Endothelial cell of umbilical vein (primary cell): ENCODE results near the gene RELN. TPM values are rescaled to one million over a fixed set of nuclear protein-coding genes. Genes with fewer than 3 reads are reported as not detected.

ENCODE experiments used
- BruUV-seq: library from RNA; stranded (reverse); fragments of 400-500 nt; replicated peaks from 2 replicates; lab custom pipeline; 2021; lab: Mats Ljungman, UMichigan
- CTCF ChIA-PET: fragments of 300-600, 350-600 bp; sonication (Branson Sonifier 250); formaldehyde crosslinking; loops from one replicate; lab custom pipeline; 2021; ENCODE audit warnings: antibody characterized with exemption, inconsistent platforms; lab: Charles Lee
- POLR2A ChIA-PET: fragments of 300-600, 350-600 bp; sonication (Branson Sonifier 250); formaldehyde crosslinking; loops from one replicate; lab custom pipeline; 2021; ENCODE audit warnings: antibody characterized with exemption, inconsistent platforms; lab: Charles Lee
- DNase-seq: peaks from one replicate; pipeline ENCODE4 v3.0.0-alpha.2; 2011; ENCODE audit warnings: low read depth, low spot score
- FAIRE-seq: peaks from 2 replicates; lab custom pipeline; 2011; peaks lifted over from hg19 to GRCh38; lab: Jason Lieb, UNC
- H2AFZ ChIP-seq: 2 replicates; pipeline ENCODE4 v1.6.0; 2012; ENCODE audit warnings: low read depth, low read length, control low read depth, inconsistent platforms
- H3K27ac ChIP-seq: 2 replicates; pipeline ENCODE4 v1.5.1; 2011; ENCODE audit warnings: low read depth, mild to moderate bottlenecking, control low read depth, low read length, moderate library complexity; ENCODE audit not compliant: insufficient read depth
- H3K27me3 ChIP-seq, 2 experiments: 2 replicates each; pipeline versions ENCODE4 v1.6.0 to v1.6.1; 2011; ENCODE audit warnings: low read length in 2 of 2, mixed read lengths in 1 of 2; ENCODE audit not compliant: control insufficient read depth in 2 of 2, insufficient read depth in 2 of 2
- H3K36me3 ChIP-seq, 2 experiments: 2 replicates in 1 of 2; 3 replicates in 1 of 2; pipeline ENCODE4 v1.5.1; 2011; ENCODE audit warnings: low read length in 2 of 2, mild to moderate bottlenecking in 1 of 2, moderate library complexity in 1 of 2; ENCODE audit not compliant: control insufficient read depth in 2 of 2, insufficient read depth in 2 of 2; ENCODE audit errors: extremely low read depth in 1 of 2
- H3K4me1 ChIP-seq: 3 replicates; pipeline ENCODE4 v1.5.1; 2011; ENCODE audit warnings: mild to moderate bottlenecking, low read length; ENCODE audit not compliant: control insufficient read depth, insufficient read depth; ENCODE audit errors: extremely low read depth
- H3K4me2 ChIP-seq: 2 replicates; pipeline ENCODE4 v1.6.1; 2011; ENCODE audit warnings: low read length, control low read depth, mixed read lengths; ENCODE audit not compliant: insufficient read depth
- H3K4me3 ChIP-seq, 3 experiments: fragments of 200-600 bp in 1 of 3; sonication (generic), shearing (Covaris generic) in 1 of 3; replicated peaks in 1 of 3; 2 replicates each; pipeline ENCODE4 v1.5.1; 2011 to 2016; ENCODE audit warnings: control low read depth in 3 of 3, low read length in 3 of 3, mild to moderate bottlenecking in 2 of 3, inconsistent platforms in 1 of 3, low read depth in 1 of 3, moderate library complexity in 1 of 3; ENCODE audit not compliant: insufficient read depth in 1 of 3
- H3K79me2 ChIP-seq: 2 replicates; pipeline ENCODE4 v1.6.0; 2012; ENCODE audit warnings: low read length, inconsistent platforms; ENCODE audit not compliant: control insufficient read depth, insufficient read depth
- H3K9ac ChIP-seq: replicated peaks from 2 replicates; pipeline ENCODE3; 2011; ENCODE audit warnings: low read length, control low read depth; ENCODE audit not compliant: insufficient read depth; ENCODE audit errors: extremely low read depth
- H3K9me1 ChIP-seq: replicated peaks from 3 replicates; pipeline ENCODE4 v1.6.0; 2011; ENCODE audit warnings: mild to moderate bottlenecking, low read length; ENCODE audit not compliant: control insufficient read depth, insufficient read depth; ENCODE audit errors: extremely low read depth
- H3K9me3 ChIP-seq: replicated peaks from 2 replicates; pipeline ENCODE4 v1.5.1; 2012; ENCODE audit warnings: low read length, inconsistent platforms; ENCODE audit not compliant: control insufficient read depth, insufficient read depth
- H4K20me1 ChIP-seq: replicated peaks from 2 replicates; pipeline ENCODE3; 2011; ENCODE audit warnings: mild to moderate bottlenecking, low read length; ENCODE audit not compliant: control insufficient read depth, insufficient read depth; ENCODE audit errors: extremely low read depth
- CTCF ChIP-seq, 2 donors: IDR thresholded peaks; 1 replicate in 1 of 2; 2 replicates in 1 of 2; pipeline ENCODE4 v1.5.1; 2011; ENCODE audit warnings: low read length in 2 of 2, mild to moderate bottlenecking in 2 of 2, moderate library complexity in 2 of 2, control low read depth in 1 of 2, inconsistent platforms in 1 of 2, low read depth in 1 of 2; ENCODE audit not compliant: insufficient read depth in 1 of 2; ENCODE audit errors: extremely low read depth in 1 of 2
- EZH2 ChIP-seq: IDR thresholded peaks from 2 replicates; pipeline ENCODE4 v1.6.1; 2012; ENCODE audit warnings: borderline replicate concordance, low read depth, mild to moderate bottlenecking, moderate library complexity, low read length, inconsistent platforms; ENCODE audit not compliant: severe bottlenecking
- FOS ChIP-seq: IDR thresholded peaks from 2 replicates; pipeline ENCODE4 v1.6.1; 2011; ENCODE audit warnings: mild to moderate bottlenecking, low read length, moderate library complexity, borderline replicate concordance; ENCODE audit not compliant: insufficient read depth
- GATA2 ChIP-seq: IDR thresholded peaks from 2 replicates; pipeline ENCODE4 v1.7.0; 2011; ENCODE audit warnings: low read depth, mild to moderate bottlenecking, moderate library complexity, mixed read lengths, low read length; ENCODE audit not compliant: insufficient read length, insufficient read depth
- JUN ChIP-seq: IDR thresholded peaks from 2 replicates; pipeline ENCODE4 v1.6.1; 2011; ENCODE audit warnings: borderline replicate concordance, low read depth; ENCODE audit not compliant: insufficient read length, insufficient read depth
- MAX ChIP-seq: IDR thresholded peaks from 2 replicates; pipeline ENCODE4 v1.6.1; 2011; ENCODE audit not compliant: insufficient read depth, insufficient read length
- MYC ChIP-seq: IDR thresholded peaks from one replicate; pipeline ENCODE4 v1.6.1; 2011; ENCODE audit warnings: mild to moderate bottlenecking, low read depth, low read length
- POLR2A ChIP-seq: IDR thresholded peaks from 2 replicates; pipeline ENCODE4 v1.6.1; 2012; ENCODE audit warnings: low read depth, mild to moderate bottlenecking, control low read depth, low read length
- POLR2AphosphoS5 ChIP-seq: IDR thresholded peaks from 2 replicates; pipeline ENCODE4 v1.6.1; 2012; ENCODE audit warnings: low read depth, mild to moderate bottlenecking, control low read depth, low read length, moderate library complexity; ENCODE audit not compliant: insufficient read depth
- dilution Hi-C: fragments of 300-500 bp; cut with MboI; formaldehyde crosslinking; loops from one replicate; pipeline ENCODE4 v1.15.0; 2019; ENCODE audit warnings: low sequenced_read_pairs; ENCODE audit not compliant: extremely low pct_ligation_motif_present
- intact Hi-C: fragments of 100-400 bp; cut with micrococcal nuclease; formaldehyde crosslinking; loops from one replicate; pipeline ENCODE4 v1.10.0; 2022
- polyA plus RNA-seq, 4 experiments: library from polyadenylated mRNA; depleted of rRNA in 3 of 4; stranded (reverse) in 3 of 4; unstranded in 1 of 4; fragments of >200 nt; gene quantifications; 2 replicates each; pipeline versions ENCODE4 v1.2.1 to v1.2.3, GENCODE V29; 2011 to 2012; ENCODE audit warnings: missing spikeins in 1 of 4
- total RNA-seq: library from RNA; stranded (reverse); gene quantifications from 2 replicates; pipeline ENCODE4 v1.2.3, GENCODE V29; 2021

Gene RELN
- total and polyA plus RNA-seq, 2 donors (not counting 3 experiments of a cell fraction or from before 2014, with no cell fraction given): 0.15 to 0.22 TPM

- H3K9me3 ChIP-seq: no peaks in the 10 kb centered on the region
- FAIRE-seq (no peak), DNase-seq (peak; percentile 27)
- dilution Hi-C loops: no loop called here
- peak overlapping the region; percentile 20 for H3K4me2 ChIP-seq
- no peaks in the 10 kb centered on the region for H3K79me2 ChIP-seq
- no peaks in the 10 kb centered on the region for H3K36me3 ChIP-seq
- H3K4me3 ChIP-seq: no peak overlapping the region
- CTCF ChIA-PET: interaction anchor here (1.1 kb wide), 1 partner anchor 24 kb away, joined by 5 read pairs; no protein-coding TSS in a partner anchor
- no TSS peak for BruUV-seq
- POLR2A ChIA-PET: no interaction called here
- TF ChIP-seq POLR2A (no peak), EZH2 (no peak), FOS (peak; percentile 35), POLR2AphosphoS5 (no peak), GATA2 (peak; percentile 64), JUN (no peak), MYC (no peak), MAX (no peak), CTCF (IDR thresholded peaks at IDR 0.05; ENCODE audit: extremely low read depth in 1 of 2, insufficient read depth in 1 of 2, low read depth in 1 of 2, low read length in 2 of 2) (no peak)
- H3K9ac ChIP-seq: no peak overlapping the region
- H3K27me3 ChIP-seq: no peaks in the 10 kb centered on the region
- intact Hi-C loops: no loop called here
- H3K4me1 ChIP-seq: peaks cover 10% of the 10 kb centered on the region
- peak overlapping the region; percentile 51 for H3K27ac ChIP-seq
- peak overlapping the region; percentile 27 for H2AFZ ChIP-seq
- H3K9me1 ChIP-seq: no peaks in the 10 kb centered on the region
- H4K20me1 ChIP-seq: no peaks in the 10 kb centered on the region
Observed at GRCh38 chr7:103711413-103711812, 278.0 kb downstream of the RELN start.
